GM19324 (cell line): ENCODE data around the gene XRCC2.

Experiments
- ATAC-seq: cut with Tn5 transposase; IDR thresholded peaks from one replicate; pipeline ENCODE4 v1.9.1; 2021; ENCODE audit warnings: mild to moderate bottlenecking, moderate library complexity; ENCODE audit not compliant: unreplicated experiment, low FRiP score

Gene XRCC2

GRCh38 chr7:152618427-152618826 lies 57.5 kb downstream of the XRCC2 start:
- ATAC-seq, result no peak

GRCh38 chr7:152617056-152617455 lies 58.9 kb downstream of the XRCC2 start:
- no peak for ATAC-seq

- no peak for ATAC-seq
Measured at GRCh38 chr7:152615031-152615741, 60.8 kb downstream of the XRCC2 start.

- ATAC-seq, result no peak
Measured at GRCh38 chr7:152608656-152609055, 67.3 kb downstream of the XRCC2 start.

- no peak for ATAC-seq
Measured at GRCh38 chr7:152608208-152608607, 67.7 kb downstream of the XRCC2 start.

- no peak for ATAC-seq
Measured at GRCh38 chr7:152607007-152607406, 68.9 kb downstream of the XRCC2 start.

GRCh38 chr7:152602962-152603361 lies 73.0 kb downstream of the XRCC2 start:
- no peak for ATAC-seq

GRCh38 chr7:152601305-152601798 lies 74.6 kb downstream of the XRCC2 start:
- no peak for ATAC-seq

GRCh38 chr7:152600266-152600665 lies 75.7 kb downstream of the XRCC2 start:
- ATAC-seq, result no peak

- no peak for ATAC-seq
Measured at GRCh38 chr7:152597507-152597906, 78.4 kb downstream of the XRCC2 start.

- no peak for ATAC-seq
Measured at GRCh38 chr7:152596824-152597223, 79.1 kb downstream of the XRCC2 start.
